Stimulated activated CD8-positive, alpha-beta memory T cell treated with anti-CD3 and anti-CD28 coated beads, Interleukin-4, amount 100 ng/mL, for 1 hour (primary cell): Measurements from ENCODE around the gene FTSJ1.
"Not testable (repeated sequence)": the region's sequence is repeated elsewhere in the genome, so short reads cannot be mapped to it uniquely, and the experiment has no call there.

Source experiments
- DNase-seq, 2 donors: peaks; one replicate each; pipeline ENCODE4 v3.0.0-alpha.2; 2020; ENCODE audit warnings: low read depth in 2 of 2, low spot score in 1 of 2

The FTSJ1 gene

DNA sequence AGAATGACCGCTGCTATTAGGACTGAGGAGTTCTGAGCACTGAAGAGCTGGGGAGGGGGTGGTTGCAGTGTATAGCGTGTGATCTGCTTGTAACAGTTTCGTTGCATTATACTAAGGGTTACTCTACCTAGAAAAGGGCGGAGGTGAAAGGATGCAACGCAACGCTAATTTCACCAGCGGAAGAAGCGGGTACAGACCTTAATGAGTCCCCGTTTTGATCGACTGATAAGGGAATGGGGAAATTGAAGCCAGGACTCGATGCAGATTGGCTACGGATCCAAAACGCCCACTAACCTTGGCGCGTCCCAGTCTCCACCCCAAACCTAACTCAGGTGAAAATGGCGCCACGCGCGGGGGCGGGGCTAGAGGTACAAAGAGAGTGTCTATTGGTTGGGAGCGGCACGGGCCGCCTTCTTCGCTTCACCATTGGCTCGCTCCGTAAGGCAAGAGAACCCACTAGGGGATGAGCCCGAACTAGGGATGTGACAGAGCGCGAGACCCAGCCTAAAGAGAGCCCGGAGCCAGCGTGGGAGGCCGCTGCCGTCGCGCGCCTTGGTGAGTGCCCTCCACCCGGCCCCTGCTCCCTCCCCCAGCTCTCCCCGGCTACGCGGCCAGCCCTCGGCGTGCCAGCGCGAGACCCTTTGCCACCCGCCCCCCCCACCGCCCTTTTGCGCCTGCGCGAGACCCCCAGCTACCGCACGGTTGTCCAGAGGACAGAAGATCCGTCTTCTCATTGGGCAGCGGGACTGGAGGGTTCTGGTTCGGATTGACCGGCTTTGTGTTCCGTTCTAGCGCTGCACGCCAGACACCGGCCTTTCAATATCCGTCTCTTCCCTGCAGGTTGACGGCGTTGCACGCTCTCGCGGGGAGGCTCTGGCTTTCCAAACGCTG, 45.6 kb downstream of the FTSJ1 start, which contains the start of gene EBP:
Gene EBP (plus strand): TSS at position 456 of the 891 bp plus-strand sequence. CDS start 1,964 bp downstream, outside the sequence.
- DNase-seq = peak; percentile 67 to 86

DNA sequence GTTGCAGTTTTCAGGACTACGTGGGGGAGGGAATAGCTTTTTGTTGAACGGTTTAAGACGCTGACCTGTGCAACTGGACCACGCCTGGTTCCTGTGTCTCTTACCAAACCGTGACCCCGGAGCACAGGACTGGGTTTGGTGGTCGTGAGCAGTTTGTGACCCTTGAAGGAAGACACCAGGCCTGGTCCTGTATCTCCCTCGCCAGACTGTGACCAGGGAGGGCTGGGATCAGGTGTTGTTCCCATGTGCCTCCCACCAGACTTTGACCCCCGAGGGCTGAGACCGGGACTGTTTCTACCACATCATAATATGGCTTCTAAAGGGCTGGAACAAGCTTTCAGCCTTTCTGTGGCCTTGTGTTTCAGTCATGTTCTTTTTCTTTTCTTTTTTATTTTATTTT, 46.3 kb downstream of the FTSJ1 start:
- no peak for DNase-seq

DNA sequence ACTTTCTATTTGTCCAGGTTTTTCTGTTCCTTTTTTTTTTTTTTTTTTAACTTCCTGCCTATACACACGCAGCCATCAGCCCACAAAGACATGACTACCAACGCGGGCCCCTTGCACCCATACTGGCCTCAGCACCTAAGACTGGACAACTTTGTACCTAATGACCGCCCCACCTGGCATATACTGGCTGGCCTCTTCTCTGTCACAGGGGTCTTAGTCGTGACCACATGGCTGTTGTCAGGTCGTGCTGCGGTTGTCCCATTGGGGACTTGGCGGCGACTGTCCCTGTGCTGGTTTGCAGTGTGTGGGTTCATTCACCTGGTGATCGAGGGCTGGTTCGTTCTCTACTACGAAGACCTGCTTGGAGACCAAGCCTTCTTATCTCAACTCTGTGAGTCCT, 47.7 kb downstream of the FTSJ1 start:
- DNase-seq = no peak

DNA sequence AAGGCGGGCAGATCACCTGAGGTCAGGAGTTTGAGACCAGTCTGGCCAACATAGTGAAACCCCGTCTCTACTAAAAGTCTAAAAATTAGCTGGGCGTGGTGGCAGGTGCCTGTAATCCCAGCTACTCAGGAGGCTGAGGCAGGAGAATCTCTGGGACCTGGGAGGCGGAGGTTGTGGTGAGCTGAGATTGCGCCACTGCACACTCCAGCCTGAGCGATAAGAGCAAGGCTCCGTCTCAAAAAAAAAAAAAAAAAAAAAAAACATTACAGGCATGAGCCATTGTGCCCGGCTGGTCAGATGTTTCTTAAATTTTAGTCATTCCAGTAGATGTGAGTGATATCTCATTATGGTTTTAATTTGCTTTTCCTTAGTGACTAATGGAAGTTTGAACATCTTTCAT, 49.9 kb downstream of the FTSJ1 start:
- not testable (repeated sequence) for DNase-seq

DNA sequence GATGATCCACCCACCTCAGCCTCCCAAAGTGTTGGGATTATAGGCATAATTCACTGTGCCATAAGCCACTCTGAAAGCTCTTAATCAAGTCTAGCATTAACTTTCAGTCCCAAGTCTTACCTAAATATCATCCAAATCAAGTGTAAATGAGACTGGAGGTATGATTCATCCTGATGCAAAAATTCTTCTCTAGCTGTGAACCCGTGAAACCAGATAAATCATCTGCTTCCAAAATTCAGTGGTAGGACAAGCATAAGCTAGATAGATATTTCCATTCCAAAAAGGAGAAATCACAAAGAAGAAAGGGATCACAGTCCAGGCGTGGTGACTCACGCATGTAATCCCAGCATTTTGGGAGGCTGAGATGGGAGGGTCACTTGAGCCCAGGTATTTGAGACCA, 54.7 kb downstream of the FTSJ1 start:
- DNase-seq = no peak

DNA sequence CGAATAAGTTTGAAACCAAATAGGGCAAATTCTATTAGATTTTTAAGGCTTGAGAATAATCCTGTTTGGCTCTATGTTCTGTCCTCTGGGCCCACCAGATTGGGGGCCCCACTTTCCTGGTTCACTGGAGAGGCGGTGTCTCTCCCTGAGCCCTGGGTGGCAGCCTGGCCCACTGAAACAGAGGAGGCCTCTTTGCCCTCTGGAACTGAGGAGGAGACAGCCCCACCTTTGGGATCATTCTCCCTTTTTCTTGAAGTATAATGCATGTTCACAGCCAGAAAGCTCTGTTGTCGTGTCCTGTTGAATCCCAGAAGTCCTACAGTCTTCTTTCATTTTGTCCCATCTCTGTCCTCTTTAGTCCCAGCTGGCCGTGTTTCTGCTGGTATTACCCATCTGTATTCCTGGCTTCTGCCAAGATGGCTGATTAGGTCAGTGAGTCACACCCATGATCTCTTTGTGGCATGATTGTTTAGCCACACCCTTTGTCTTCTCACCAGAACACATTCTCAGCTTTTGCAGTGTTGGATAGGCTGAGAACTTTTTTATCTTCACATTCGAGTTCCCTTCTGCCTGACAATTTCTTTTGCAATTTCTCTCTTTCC, 55.5 kb downstream of the FTSJ1 start:
- no peak for DNase-seq

DNA sequence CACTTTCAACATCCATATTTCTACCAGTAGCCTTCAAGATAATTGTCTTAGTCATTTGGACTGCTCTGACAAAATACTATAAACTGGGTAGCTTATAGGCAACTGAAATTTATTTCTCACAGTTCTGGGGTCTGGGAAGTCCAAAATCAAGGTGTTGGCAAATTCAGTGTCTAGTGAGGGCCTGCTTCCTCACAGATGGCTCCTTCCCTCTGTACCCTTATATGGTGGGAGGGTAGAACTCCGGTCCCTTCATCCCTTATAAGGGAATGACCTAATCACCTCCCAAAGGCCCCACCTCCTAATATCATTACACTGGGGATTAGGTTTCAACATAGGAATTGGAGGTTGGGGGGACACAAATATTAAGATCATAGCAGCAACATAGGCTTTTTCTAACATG, 56.2 kb downstream of the FTSJ1 start:
- no peak for DNase-seq

DNA sequence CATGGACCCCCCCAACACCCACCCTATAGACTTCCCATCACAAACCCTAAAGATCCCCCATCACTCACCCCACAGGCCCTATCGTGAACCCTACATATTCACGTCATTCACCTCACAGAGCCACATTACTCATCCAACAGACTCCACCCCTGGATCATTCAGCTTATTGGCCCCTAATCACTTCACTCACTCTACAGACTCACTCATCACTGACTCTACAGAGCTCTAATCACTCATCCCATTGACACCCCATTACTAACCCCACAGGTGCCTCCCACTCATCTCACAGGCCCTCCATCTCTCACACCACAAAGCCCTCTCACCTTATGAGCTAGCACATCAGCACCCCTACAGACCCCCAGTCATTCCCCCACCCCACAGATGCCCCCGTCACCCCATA, 57.2 kb downstream of the FTSJ1 start:
- no peak for DNase-seq
